ENCODE results near the gene GOLT1B. TPM values are rescaled to one million over a fixed set of nuclear protein-coding genes. Genes with fewer than 3 reads are reported as not detected.

GOLT1B gene
- polyA plus RNA-seq, 1 of the 3 experiments (the other 2 are of a cell fraction) = 7.9 TPM

- no peak overlapping the region for H2AFZ ChIP-seq (ENCODE audit: low read depth)
- H3K9ac ChIP-seq = no peak overlapping the region
- H3F3A ChIP-seq (replicated peaks; ENCODE audit: insufficient read depth) = no peaks in the 10 kb centered on the region
- H3K4me3 ChIP-seq (ENCODE audit: low read depth in 2 of 2, low read length in 1 of 2) = no peak overlapping the region
- POLR2A ChIA-PET = no interaction called here
- H3K9me3 ChIP-seq = no peaks in the 10 kb centered on the region
- no peak overlapping the region for H3K27ac ChIP-seq (ENCODE audit: low read depth in 2 of 2, low read length in 1 of 2)
- CTCF ChIA-PET = interaction anchor here (1.0 to 1.2 kb wide), 2 partner anchors 66 to 113 kb away, joined by 3 to 4 read pairs; no protein-coding TSS in a partner anchor
- H3K4me2 ChIP-seq = no peak overlapping the region
- no peak for TF ChIP-seq USF2 (IDR thresholded peaks at IDR 0.05; ENCODE audit: borderline replicate concordance, low read depth, low read length)
- TF ChIP-seq, protein P1, sequence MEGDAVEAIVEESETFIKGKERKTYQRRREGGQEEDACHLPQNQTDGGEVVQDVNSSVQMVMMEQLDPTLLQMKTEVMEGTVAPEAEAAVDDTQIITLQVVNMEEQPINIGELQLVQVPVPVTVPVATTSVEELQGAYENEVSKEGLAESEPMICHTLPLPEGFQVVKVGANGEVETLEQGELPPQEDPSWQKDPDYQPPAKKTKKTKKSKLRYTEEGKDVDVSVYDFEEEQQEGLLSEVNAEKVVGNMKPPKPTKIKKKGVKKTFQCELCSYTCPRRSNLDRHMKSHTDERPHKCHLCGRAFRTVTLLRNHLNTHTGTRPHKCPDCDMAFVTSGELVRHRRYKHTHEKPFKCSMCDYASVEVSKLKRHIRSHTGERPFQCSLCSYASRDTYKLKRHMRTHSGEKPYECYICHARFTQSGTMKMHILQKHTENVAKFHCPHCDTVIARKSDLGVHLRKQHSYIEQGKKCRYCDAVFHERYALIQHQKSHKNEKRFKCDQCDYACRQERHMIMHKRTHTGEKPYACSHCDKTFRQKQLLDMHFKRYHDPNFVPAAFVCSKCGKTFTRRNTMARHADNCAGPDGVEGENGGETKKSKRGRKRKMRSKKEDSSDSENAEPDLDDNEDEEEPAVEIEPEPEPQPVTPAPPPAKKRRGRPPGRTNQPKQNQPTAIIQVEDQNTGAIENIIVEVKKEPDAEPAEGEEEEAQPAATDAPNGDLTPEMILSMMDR (IDR thresholded peaks at IDR 0.05) = no peak
- no peak for TF ChIP-seq NFIC (IDR thresholded peaks at IDR 0.05; ENCODE audit: borderline replicate concordance)
- TF ChIP-seq TEAD4 (IDR thresholded peaks at IDR 0.05; ENCODE audit: borderline replicate concordance, insufficient read depth) = no peak
- no peak for TF ChIP-seq SIN3A (IDR thresholded peaks at IDR 0.05; ENCODE audit: borderline replicate concordance, low read depth, low read length)
- no peak for TF ChIP-seq RFX5 (IDR thresholded peaks at IDR 0.05; ENCODE audit: low read length)
- no peak for TF ChIP-seq YY1 (IDR thresholded peaks at IDR 0.05; ENCODE audit: low read depth)
- TF ChIP-seq RCOR1 (IDR thresholded peaks at IDR 0.05; ENCODE audit: low read length) = no peak
- no peak for TF ChIP-seq CHD2 (IDR thresholded peaks at IDR 0.05; ENCODE audit: low read length, partially characterized antibody)
- TF ChIP-seq RAD21 (IDR thresholded peaks at IDR 0.05; ENCODE audit: low read length) = no peak
- TF ChIP-seq TCF12 (IDR thresholded peaks at IDR 0.05) = no peak
- H3K4me1 ChIP-seq (ENCODE audit: control insufficient read depth in 1 of 2, insufficient read depth in 2 of 2, low read depth in 1 of 2, low read length in 1 of 2) = no peaks in the 10 kb centered on the region
- H3K9me2 ChIP-seq = no peaks in the 10 kb centered on the region
- WGBS (ENCODE audit: low lambda C conversion rate) = 35% methylated on average over 3 of the region's 3 CpGs
- no peaks in the 10 kb centered on the region for H4K20me1 ChIP-seq (ENCODE audit: insufficient read depth)
- H3K27me3 ChIP-seq (ENCODE audit: insufficient read depth) = no peaks in the 10 kb centered on the region; the same call in 1 of the 2 replicates
- no peaks in the 10 kb centered on the region for H3K36me3 ChIP-seq (replicated peaks in 1 of 2; ENCODE audit: control insufficient read depth in 1 of 2, insufficient read depth in 2 of 2, low read length in 1 of 2)
- DNase-seq = no peak
- no peaks in the 10 kb centered on the region for H3K79me2 ChIP-seq (ENCODE audit: insufficient read depth)
Observed at GRCh38 chr12:21566907-21567394, 65.4 kb downstream of the GOLT1B start.

Other genes starting within 250 kb of the GOLT1B start
- under 0.01 TPM in 1 of 2 replicates, not detected in the other for gene SLCO1A2, start 166.9 kb upstream of the GOLT1B start, polyA plus RNA-seq (2012; rRNA removed)
- 0.42 TPM in 1 of 2 replicates, not detected in the other for gene IAPP, start 128.9 kb upstream of the GOLT1B start, polyA plus RNA-seq (2012; rRNA removed)
- 5.0 and 6.9 TPM in 2 replicates for gene PYROXD1, start 64.1 kb upstream of the GOLT1B start, polyA plus RNA-seq (2012; rRNA removed)
- 14.6 and 17.0 TPM in 2 replicates for gene RECQL, start 154 bp upstream of the GOLT1B start, polyA plus RNA-seq (2012; rRNA removed)
- gene SPX, start 24.5 kb downstream of the GOLT1B start, polyA plus RNA-seq (2012; rRNA removed) = not detected in 2 replicates
- gene GYS2, start 103.1 kb downstream of the GOLT1B start, polyA plus RNA-seq (2012; rRNA removed) = 0.02 TPM in 1 of 2 replicates, not detected in the other
- gene LDHB, start 156.1 kb downstream of the GOLT1B start, polyA plus RNA-seq (2012; rRNA removed) = 469 and 556 TPM in 2 replicates